T-helper 2 cell (primary cell): ENCODE data around the gene APOBEC3F.
"Not testable (repeated sequence)": the region's sequence is repeated elsewhere in the genome, so short reads cannot be mapped to it uniquely, and the experiment has no call there.

Experiments used
- DNase-seq, 5 experiments: peaks; one replicate each; pipeline versions ENCODE4 v3.0.0 to v3.0.0-alpha.2; 2012 to 2022
- total RNA-seq, 2 donors: gene quantifications; one replicate each; lab custom pipeline; 2026; lab: John Stamatoyannopoulos, UW

APOBEC3F gene
- total RNA-seq, result 4.1 to 5.5 reads per million in 2 donors

DNA sequence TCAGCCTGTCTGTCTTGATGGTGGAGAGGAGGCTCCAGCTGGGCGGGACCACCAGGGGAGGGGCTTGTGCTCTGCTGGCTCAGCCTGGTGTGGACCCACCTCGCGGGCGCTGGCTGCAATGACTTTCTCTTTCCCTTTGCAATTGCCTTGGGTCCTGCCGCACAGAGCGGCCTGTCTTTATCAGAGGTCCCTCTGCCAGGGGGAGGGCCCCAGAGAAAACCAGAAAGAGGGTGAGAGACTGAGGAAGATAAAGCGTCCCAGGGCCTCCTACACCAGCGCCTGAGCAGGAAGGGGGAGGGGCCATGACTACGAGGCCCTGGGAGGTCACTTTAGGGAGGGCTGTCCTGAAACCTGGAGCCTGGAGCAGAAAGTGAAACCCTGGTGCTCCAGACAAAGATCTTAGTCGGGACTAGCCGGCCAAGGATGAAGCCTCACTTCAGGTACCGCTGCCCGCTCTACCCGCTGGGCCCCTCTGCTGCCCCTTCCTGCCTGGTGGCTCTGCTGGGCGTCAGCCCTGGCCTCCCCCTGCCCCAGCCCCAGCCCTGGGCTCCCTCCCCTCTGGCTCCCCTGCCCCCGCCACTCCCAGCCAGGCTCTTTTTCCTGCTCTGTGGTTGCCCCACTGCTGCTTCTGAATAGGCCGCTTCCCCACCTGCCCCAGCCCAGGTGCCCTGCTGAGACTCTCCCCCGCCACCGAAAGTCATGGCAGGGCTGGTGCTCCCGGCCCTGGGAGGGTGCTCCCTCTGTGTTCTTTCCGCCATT is at the start of gene APOBEC3F:
Gene APOBEC3F (plus strand): TSS at position 327 of the 759 bp plus-strand sequence. CDS start 97 bp downstream, at position 424.
- peak in 4 of 5 experiments; percentile 38 to 78 (median 54) for DNase-seq

DNA sequence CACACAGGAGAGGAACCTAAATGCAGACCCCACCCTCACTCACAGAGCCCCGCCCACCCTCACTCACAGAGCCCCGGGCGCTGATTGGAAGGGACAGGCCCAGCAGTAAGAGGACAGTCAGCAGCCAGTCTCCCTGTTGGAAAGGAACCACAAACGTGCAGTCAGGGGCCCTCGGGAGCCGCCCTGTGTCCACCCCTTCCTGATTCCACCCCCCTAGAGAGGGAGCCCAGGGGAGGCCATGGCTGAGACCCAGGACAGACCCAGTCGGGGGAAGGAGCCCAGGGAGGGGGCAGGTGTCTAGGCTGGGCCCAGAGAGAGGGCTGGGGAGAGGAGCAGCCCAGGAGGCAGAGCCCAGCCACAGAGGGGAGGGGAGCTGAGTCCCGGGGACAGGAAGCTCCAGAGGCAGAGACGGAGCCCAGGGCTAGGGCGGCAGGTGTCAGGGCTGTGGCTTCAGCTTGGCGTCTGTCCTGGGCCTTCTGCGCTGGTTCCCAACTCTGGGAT is 47.7 kb upstream of the APOBEC3F start:
- DNase-seq, result not testable (repeated sequence)

DNA sequence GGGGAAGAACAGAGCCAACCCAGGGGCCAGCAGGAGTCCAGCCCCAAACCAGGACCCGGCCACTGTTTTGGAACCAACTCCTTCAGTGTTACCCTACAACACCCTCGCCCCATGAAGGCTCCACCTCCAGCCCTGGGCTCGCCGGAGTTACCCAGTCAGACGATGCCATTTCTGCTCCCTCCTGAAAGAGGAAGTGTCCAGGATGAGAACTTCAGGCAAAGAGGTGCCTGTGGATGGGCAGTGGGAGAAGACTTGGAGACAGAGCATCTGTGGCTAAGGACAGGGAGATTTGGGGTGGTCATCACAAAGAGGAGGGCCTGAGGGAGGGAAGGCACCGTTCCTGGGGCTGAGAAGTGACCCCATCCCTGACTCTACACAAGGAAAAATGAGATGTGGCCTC is 44.6 kb upstream of the APOBEC3F start:
- no peak for DNase-seq

DNA sequence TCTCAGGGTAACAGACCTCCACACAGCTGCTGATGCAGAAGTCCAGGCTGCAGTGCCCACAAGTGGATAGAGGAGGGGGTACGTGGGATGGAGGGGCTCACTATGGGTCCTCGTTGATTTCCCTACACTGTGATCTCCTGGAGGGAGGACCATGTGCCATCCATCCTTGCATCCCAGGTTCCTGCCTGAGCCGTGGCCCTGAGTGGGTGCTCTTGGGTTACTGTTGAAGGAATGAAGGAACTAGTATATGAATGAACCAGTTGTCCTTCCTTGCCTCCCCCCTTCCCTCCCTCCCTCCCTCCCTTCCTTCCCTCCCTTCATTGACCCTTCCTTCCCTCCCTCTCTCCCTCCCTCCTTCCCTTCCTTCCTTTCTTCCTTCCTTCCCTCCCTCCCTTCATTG is 43.1 kb upstream of the APOBEC3F start:
- no peak for DNase-seq

DNA sequence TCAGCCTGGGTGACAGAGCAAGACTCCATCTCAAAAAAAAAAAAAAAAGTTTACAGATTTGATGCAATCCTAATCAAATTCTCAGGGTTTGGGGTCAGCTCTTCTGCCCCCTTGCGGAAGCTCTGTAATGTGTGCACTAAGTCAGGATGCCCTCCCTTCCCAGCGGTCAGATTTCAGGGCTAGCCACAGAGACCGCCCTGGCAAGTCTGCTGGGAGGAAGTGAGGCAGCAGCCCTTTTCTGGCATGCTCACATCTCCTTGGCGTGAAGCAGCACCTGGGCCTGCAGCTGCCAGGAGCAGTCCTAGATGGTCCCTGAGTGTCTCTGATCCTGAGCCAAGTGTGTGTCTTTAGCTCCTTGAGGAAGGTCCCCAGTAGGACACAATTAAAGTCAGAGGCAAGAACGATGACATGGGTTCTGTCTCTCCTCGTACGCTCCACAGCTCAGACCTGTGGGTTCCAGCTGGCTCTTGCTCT is 37.5 kb upstream of the APOBEC3F start:
- DNase-seq, result peak in 4 of 5 experiments; percentile 53 to 87 (median 64)

DNA sequence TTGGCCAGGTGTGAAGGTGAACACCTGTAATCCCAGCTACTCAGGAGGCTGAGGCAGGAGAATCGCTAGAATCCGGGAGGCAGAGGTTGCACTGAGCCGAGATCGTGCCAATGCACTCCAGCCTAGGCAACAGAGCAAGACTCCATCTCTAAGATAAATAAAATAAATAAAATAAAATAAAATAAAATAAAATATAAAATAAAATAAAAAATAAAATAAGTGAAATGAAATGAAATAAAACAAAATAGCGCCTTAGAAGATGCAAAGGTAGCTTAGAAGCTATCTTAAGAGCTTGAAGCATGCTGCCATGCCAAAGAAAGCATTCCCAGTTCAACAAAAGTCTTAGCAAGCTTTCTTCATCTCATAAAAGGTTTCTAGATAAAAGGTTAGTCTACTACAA is 33.5 kb upstream of the APOBEC3F start:
- DNase-seq, result no peak

DNA sequence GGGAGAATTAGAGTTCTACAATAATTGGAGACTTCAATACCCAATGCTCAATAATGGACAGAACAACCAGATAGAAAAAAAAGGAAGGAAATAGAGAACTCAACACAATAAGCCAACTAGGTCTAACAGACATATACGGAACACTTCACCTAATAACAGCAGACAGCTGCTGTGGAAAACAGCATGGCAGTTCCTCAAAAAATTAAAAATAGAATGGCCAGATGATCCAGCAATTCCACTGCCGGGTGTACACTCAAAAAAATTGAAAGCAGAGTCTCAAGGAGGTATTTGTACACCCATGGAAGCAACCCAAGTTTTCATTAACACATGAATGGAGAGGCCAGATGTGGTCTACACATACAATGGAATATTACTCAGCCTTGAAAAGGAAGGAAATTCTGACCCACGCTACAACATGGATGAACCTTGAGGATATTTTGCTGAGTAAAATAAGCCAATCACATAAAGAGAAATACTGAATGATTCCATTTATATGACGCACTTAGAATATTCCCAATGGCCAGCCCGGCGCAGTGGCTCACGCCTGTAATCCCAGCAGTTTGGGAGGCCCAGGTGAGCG is 32.3 kb upstream of the APOBEC3F start:
- not testable (repeated sequence) for DNase-seq

DNA sequence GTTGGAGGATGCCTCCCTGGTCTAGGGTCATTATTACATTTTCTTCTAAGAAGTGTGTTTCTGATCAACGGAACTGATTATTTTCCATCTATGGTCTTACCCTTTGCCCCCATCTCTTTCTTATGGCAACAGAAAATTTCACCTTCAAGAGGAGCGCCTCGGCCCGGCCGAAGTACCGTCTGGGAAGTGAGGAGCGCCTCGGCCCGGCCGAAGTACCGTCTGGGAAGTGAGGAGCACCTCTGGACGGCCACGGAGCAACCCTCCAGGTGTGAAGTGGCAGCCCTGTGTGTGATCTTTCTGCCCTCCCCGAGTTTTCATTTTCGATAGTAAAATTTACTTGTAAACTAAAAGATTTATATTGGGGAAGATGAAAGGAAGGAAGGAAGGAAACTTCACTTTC is 29.7 kb upstream of the APOBEC3F start:
- DNase-seq, result no peak

DNA sequence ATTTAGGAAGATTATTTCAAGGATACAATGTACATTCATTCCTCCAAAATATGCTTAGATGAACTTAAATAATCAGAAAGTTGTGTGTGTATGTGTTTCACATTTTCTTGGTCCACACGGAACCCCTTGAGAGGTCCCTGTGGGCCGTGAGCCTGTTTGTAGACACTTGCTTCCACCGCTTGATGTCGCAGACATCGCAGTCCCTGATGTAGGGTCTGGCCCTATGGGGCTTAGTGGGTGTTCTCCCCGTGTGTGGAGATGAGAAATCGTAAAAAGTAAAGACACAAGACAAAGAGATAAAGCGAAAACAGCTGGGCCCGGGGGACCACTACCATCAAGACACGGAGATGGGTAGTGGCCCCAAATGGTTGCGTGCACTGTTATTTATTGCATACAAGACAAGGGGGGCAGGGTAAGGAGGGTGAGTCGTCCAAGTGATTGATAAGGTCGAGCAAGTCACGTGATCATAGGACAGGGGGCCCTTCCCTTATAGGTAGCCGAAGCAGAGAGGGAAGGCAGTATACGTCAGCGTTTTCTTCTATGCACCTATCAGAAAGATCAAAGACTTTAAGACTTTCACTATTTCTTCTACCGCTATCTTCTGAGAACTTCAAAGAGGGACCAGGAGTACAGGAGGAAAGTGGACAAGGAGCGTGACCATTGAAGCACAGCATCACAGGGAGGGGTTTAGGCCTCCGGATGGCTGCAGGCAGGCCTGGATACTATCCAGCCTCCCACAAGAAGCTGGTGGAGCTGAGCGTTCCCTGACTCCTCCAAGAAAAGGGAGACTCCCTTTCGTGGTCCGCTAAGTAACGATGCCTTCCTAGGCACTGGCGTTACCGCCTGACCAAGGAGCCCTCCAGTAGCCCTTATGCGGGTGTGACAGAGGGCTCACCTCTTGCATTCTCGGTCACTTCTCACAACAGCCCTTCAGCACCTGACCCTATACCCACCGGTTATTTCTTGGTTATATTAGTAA is 27.8 kb upstream of the APOBEC3F start:
- DNase-seq, result peak in 1 of 5 experiments; percentile 16

DNA sequence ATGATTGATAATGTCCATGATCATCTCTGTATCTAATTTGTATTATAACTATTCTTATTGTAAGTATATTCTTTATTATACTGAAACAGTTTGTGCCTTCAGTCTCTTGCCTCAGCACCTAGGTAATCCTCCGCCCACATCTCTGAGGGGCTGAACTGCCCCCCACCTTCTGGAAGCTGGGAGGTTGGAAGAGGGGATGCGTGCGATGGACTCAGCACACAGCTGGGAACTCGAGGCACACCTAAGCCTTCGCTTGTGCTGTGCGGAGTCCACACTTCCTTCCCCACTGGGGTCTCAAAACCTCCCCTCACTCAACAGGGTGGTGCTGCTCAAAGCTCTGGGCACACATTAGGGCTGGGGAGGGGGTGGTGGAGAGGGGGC is 27.1 kb upstream of the APOBEC3F start:
- DNase-seq, result peak in 1 of 5 experiments; percentile 20

DNA sequence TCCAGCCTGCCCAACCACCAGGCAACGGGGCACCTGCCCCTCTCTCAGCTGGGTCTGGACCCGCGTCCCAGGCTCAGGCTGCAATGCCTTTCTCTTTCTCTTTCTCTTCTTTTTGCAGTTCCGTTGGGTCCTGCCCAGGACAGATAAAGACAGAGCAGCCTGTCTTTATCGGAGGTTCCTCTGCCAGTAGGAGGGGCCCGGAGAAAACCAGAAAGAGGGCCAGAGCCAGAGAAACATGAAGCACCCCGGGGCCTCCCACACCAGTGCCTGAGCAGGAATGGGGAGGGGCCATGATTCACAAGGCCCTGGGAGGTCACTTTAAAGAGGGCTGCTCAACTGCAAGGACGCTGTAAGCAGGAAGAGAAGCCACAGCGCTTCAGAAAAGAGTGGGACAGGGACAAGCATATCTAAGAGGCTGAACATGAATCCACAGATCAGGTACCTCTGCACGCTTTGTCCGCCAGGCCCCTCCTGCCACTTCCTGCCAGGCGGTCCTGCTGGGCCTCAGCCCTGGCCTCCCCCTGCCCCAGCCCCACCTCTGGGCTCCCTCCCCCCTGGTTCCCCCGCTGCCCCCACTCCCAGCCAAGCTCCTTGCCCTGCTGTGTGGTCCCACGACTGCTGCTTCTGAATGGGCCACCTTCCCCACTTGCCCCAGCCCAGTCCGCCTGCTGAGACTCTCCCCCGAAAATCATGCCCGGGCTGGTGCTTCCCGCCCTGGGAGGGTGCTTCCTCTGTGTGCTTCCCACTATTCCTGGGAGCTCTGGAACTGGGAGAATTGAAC is 26.5 kb upstream of the APOBEC3F start, which contains the start of gene APOBEC3C:
Gene APOBEC3C (plus strand): TSS at position 316 of the 781 bp plus-strand sequence. CDS start 106 bp downstream, at position 422.
- DNase-seq, result peak in 4 of 5 experiments; percentile 54 to 93 (median 68)

DNA sequence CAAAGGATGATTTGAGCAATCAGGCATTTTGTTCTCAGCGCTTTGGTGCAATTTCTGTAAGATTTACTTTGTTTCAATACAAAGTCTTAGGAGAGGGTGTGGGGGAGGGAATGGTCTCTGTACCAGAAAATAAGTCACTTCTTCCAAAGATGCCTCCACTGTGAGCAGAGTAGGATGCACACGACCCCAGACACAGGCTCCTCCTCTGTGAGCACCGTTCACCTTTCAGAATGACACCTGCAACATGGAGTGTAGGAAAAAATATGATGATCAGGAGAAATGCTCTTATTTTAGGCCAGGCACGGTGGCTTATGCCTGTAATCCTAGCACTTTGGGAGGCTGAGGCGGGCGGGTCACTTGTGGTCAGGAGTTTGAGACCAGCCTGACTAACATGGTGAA is 25.9 kb upstream of the APOBEC3F start:
- DNase-seq, result peak in 1 of 5 experiments; percentile 38

DNA sequence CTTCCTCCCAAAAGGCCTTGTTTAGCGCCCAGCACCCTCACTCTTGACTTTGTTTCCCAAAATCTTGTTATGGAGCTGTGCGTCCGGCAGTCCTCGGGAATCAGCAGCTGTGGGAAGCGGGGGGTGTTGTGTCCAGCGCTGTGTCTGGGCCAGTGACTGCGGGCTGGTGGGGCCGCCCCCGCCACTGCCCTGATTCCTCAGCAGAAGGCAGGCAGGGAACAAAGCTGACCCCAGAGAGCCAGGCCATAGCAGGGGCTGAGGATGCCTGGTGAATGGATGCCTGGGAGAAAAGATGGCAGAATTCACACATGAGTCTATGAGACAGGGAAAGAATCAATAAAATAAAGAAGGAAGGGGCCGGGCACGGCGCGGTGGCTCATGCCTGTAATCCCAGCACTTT is 24.1 kb upstream of the APOBEC3F start:
- DNase-seq, result no peak

DNA sequence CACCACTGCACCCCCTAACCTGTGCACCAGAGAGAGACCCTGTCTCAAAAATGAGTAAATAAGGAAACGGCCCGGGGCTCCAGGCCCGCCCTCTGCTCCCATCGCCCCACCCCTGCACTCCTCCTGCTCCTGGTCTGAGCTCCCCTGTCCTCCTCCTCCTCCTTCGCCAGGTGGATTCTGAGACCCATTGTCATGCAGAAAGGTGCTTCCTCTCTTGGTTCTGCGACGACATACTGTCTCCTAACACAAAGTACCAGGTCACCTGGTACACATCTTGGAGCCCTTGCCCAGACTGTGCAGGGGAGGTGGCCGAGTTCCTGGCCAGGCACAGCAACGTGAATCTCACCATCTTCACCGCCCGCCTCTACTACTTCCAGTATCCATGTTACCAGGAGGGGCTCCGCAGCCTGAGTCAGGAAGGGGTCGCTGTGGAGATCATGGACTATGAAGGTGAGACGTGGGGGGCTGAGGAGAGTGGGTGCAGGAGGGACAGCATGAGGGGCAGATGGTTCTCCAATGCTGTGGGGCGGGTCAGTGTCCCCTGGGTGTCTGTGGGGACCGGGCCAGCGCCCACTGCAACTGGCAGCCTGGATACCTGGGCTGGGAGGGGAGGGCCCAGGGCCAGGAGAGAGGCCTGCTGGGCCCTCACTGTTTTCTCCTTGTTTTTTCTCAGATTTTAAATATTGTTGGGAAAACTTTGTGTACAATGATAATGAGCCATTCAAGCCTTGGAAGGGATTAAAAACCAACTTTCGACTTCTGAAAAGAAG is 22.9 kb upstream of the APOBEC3F start:
- no peak for DNase-seq

DNA sequence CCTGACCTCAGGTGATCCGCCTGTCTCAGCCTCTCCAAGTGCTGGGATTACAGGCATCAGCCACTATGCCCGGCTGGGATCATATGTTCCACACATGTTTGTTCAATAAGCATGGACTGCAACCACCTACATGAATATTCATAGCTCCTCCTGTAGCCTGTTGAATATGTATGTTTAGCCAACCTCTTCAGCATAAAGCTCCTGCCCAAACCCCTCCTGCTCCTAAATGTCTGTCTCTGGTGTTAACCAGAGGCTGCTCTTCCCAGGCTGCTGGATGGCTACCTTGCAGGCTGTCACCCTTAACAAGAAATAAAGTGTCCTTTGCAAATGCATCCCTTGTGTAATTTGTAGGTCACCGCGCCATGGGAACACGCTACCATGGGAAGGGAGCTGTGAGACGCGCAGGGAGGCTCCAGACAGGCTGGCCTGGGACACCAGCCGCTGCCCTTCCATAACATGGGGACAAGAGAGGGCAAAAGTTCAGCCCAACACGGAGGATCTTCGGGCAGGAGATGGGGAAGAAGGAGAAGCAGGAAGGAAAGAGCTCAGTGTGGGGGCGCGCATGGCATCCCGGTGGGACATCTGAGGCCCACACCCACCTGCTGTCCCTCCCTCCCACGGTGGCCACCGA is 20.5 kb upstream of the APOBEC3F start:
- DNase-seq, result peak in 1 of 5 experiments; percentile 23

DNA sequence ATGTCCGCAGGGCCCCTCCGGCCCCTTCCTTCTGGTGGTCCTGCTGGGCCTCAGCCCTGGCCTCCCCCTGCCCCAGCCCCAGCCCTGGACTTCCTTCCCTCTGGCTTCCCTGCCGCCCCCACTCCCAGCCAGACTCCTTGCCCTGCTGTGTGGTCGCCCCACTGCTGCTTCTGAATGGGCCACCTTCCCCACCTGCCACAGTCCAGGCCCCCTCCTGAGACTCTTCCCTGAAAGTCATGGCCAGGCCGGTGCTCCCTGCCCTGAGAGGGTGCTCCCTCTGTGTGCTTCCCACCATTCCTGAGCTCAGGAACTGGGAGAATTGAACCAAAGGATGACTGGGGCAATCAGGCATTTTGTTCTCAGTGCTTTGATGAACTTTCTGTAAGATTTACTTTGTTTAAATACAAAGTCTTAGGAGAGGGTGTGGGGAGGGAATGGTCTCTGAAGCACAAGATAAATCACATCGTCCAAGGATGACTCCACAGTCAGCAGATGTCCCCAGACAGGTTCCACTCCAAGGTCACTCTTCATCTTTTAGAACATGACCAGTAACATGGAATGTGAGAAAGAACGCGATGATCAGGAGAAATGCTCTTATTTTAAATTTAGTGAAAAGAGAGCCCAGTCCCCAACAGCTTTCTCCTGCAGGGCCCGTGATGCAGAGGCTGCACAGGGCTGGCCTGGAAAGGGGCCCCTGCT is 19.0 kb upstream of the APOBEC3F start:
- peak in 1 of 5 experiments; percentile 20 for DNase-seq

DNA sequence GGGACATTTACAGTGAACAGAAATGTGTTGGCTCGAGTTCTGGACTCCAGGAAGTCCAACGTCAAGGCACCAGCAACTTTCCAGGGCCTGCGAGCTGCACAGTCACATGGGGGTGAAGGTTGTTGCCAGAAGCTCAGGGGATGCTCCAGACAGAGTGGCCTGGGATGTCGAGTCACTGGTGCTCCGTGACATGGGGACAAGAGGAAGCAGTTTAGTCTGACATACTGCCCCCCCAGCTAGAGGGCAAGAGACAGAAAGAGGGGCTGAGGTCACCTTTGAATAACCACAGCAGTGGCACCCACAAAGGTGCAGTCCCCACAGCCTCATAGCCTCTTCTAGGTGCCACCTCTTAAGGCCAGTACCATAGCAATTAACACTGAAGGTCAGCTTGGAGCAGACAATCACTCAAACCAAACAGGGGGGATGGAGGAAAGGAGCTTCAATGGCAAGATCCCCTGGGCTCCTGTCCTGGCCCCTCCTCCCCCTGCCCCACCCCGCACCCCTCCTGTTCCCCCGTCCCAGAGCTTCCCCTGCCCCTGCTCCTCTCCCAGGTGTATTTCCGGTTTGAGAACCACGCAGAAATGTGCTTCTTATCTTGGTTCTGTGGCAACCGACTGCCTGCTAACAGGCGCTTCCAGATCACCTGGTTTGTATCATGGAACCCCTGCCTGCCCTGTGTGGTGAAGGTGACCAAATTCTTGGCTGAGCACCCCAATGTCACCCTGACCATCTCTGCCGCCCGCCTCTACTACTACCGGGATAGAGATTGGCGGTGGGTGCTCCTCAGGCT is 15.9 kb upstream of the APOBEC3F start:
- DNase-seq, result peak in 3 of 5 experiments; percentile 13 to 53 (median 40)

DNA sequence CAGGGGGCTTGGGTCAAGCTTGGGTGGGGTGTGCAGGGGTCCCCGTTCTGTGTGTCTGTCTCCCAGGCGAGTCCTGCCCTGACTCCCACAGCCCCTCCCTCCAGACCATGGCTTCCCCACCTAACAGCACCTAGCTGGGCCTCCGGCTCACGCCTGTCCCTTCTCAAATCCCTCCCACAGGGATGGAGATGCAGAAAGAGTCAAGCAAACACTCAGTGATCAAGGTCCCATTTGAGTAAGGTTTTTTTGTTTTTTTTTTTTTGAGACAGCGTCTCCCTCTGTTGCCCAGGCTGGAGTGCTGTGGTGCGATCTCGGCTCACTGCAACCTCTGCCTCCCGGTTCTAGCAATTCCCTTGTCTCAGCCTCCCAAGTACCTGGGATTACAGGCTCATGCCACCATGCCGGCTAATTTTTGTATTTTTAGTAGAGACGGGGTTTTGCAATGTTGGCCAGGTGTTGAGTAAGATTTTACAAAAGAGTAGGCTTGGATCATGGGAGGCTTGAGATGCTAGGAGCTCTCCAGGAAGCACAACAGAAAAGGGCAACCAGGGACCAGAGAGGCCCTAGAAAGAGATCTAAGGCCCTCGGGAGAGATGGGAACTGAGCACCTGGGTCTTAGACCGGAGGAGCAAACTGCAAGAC is 14.0 kb upstream of the APOBEC3F start:
- DNase-seq, result no peak
